Neural progenitor cell (in vitro differentiated cells): Measurements from ENCODE around the gene LTB4R.

ENCODE experiments used
- CTCF ChIP-seq: fragments of 200-600 bp; sonication (generic); IDR thresholded peaks from 2 replicates; pipeline ENCODE4 v1.5.1; 2017; ENCODE audit warnings: antibody characterized with exemption, mild to moderate bottlenecking
- EZH2 ChIP-seq: fragments of 200-600 bp; sonication (generic); IDR thresholded peaks from 2 replicates; pipeline ENCODE4 v1.6.1; 2017; ENCODE audit warnings: antibody characterized with exemption, mild to moderate bottlenecking, moderate library complexity
- EZH2phosphoT487 ChIP-seq: fragments of 200-600 bp; sonication (generic); IDR thresholded peaks from 2 replicates; pipeline ENCODE4 v1.6.1; 2017; ENCODE audit warnings: antibody characterized with exemption

GRCh38 chr14:24267516-24267915, 43.8 kb upstream of the LTB4R start:
- TF ChIP-seq CTCF (no peak), EZH2phosphoT487 (no peak), EZH2 (no peak)
